A673 (cell line): Measurements from ENCODE around the gene WDR45B. TPM values are rescaled to one million over a fixed set of nuclear protein-coding genes. Genes with fewer than 3 reads are reported as not detected.

Experiments
- BruUV-seq: library from RNA; stranded (reverse); fragments of 400-500 nt; replicated peaks from 2 replicates; lab custom pipeline; 2021; lab: Mats Ljungman, UMichigan
- CTCF ChIA-PET: fragments of 300-600 bp; sonication (Branson Sonifier 250); formaldehyde crosslinking; loops from one replicate; lab custom pipeline; 2022; ENCODE audit warnings: antibody characterized with exemption; lab: Charles Lee
- POLR2A ChIA-PET: fragments of 300-600 bp; sonication (Branson Sonifier 250); formaldehyde crosslinking; loops from one replicate; lab custom pipeline; 2022; ENCODE audit warnings: antibody characterized with exemption; ENCODE audit not compliant: low non-redundant PET; lab: Charles Lee
- DNase-seq: peaks from one replicate; pipeline ENCODE4 v3.0.0-alpha.2; 2015; ENCODE audit warnings: low spot score
- H3K27ac ChIP-seq: fragments of 200-600 bp; sonication (generic); 2 replicates; pipeline ENCODE4 v1.5.1; 2016; ENCODE audit warnings: mixed run types, low read depth, mild to moderate bottlenecking, mixed read lengths, antibody characterized with exemption, low read length; ENCODE audit not compliant: poor library complexity, severe bottlenecking
- H3K27me3 ChIP-seq: fragments of 200-600 bp; sonication (generic); replicated peaks from 2 replicates; pipeline ENCODE4 v1.6.1; 2017; ENCODE audit warnings: mixed run types, low read depth, mild to moderate bottlenecking, mixed read lengths, antibody characterized with exemption, low read length; ENCODE audit not compliant: insufficient read depth, poor library complexity
- H3K36me3 ChIP-seq: fragments of 200-600 bp; sonication (generic); 2 replicates; pipeline ENCODE4 v1.6.1; 2016; ENCODE audit warnings: mixed run types, mild to moderate bottlenecking, mixed read lengths, antibody characterized with exemption, low read length; ENCODE audit not compliant: insufficient read depth, poor library complexity, severe bottlenecking
- H3K4me1 ChIP-seq: fragments of 200-600 bp; sonication (generic); 2 replicates; pipeline ENCODE4 v1.6.1; 2017; ENCODE audit warnings: mixed run types, mild to moderate bottlenecking, mixed read lengths, antibody characterized with exemption, low read length; ENCODE audit not compliant: insufficient read depth, poor library complexity, severe bottlenecking
- H3K4me3 ChIP-seq: fragments of 200-600 bp; sonication (generic); 2 replicates; pipeline ENCODE4 v1.5.1; 2016; ENCODE audit warnings: low read depth, mixed run types, mild to moderate bottlenecking, mixed read lengths, low read length; ENCODE audit not compliant: poor library complexity, severe bottlenecking
- H3K9me3 ChIP-seq: fragments of 200-600 bp; sonication (generic); 2 replicates; pipeline ENCODE4 v1.6.1; 2016; ENCODE audit warnings: mixed run types, low read depth, mild to moderate bottlenecking, mixed read lengths, antibody characterized with exemption, low read length; ENCODE audit not compliant: poor library complexity, severe bottlenecking
- EZH2 ChIP-seq: fragments of 200-600 bp; sonication (generic); IDR thresholded peaks from 2 replicates; pipeline ENCODE4 v1.6.1; 2017; ENCODE audit warnings: borderline replicate concordance, low read depth, mild to moderate bottlenecking, mixed read lengths, antibody characterized with exemption, low read length; ENCODE audit not compliant: poor library complexity, severe bottlenecking
- intact Hi-C: fragments of 100-400 bp; cut with micrococcal nuclease; formaldehyde crosslinking; loops from one replicate; pipeline ENCODE4 v1.10.0; 2022; ENCODE audit not compliant: unreplicated experiment
- total RNA-seq: library from RNA; stranded (reverse); gene quantifications from 2 replicates; pipeline ENCODE4 v1.2.3, GENCODE V29; 2021
- TF ChIP-seq, protein P1 (sequence below): fragments of 300-800, 200-600 bp; sonication (generic); conservative IDR thresholded peaks from 2 replicates; pipeline ENCODE4 v1.5.1; 2017; ENCODE audit warnings: low read depth, mild to moderate bottlenecking, antibody characterized with exemption, low read length, moderate library complexity, mixed read lengths

WDR45B gene
- total RNA-seq, 1 experiment from 2014 or later = 73.0 TPM

DNA sequence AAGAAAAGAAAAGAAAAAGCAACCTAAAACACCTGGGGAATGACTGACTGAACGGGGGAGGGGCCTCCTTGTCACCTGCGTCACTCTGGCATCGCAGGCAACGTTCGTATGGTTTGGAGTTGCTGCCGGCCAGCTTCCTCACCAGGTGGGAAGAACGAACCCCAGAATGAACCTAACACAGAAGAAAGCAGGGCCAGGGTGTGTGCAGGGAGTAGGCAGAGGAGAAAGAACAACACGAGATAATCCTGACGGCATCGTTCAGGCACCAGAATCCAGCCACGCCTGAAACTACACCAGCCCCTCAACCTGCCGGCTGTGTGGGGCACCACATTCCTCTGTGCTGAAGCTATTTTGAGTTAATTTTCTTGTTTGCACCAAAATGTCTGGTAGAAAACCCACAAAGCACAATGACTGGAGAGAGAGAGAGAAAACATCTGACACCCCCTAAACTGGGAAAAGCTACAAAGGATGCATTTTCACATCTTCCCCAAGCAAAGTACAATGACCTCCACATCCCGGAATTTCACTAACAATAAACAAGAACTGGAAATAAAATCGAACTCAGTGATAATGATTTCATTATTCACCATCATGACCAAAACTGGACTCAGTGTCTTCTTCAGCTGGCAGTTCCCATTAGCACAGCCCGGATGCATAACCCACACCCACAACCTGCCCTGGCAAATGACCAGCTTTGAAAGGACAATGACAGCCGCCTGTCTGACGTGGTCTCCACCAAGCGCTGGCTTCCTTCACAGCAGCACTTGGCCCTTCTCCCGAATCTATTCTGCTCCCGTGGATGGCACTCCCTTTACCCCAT lies 26.6 kb upstream of the WDR45B start:
- TF ChIP-seq EZH2 = no peak
- TF ChIP-seq, protein P1, sequence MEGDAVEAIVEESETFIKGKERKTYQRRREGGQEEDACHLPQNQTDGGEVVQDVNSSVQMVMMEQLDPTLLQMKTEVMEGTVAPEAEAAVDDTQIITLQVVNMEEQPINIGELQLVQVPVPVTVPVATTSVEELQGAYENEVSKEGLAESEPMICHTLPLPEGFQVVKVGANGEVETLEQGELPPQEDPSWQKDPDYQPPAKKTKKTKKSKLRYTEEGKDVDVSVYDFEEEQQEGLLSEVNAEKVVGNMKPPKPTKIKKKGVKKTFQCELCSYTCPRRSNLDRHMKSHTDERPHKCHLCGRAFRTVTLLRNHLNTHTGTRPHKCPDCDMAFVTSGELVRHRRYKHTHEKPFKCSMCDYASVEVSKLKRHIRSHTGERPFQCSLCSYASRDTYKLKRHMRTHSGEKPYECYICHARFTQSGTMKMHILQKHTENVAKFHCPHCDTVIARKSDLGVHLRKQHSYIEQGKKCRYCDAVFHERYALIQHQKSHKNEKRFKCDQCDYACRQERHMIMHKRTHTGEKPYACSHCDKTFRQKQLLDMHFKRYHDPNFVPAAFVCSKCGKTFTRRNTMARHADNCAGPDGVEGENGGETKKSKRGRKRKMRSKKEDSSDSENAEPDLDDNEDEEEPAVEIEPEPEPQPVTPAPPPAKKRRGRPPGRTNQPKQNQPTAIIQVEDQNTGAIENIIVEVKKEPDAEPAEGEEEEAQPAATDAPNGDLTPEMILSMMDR = no peak
- Histone ChIP-seq H3K27ac (no peak overlapping the region), H3K4me1 (no peaks in the 10 kb centered on the region), H3K27me3 (no peaks in the 10 kb centered on the region), H3K4me3 (no peak overlapping the region), H3K9me3 (no peaks in the 10 kb centered on the region), H3K36me3 (no peaks in the 10 kb centered on the region)
- ChIA-PET CTCF (no interaction called here), POLR2A (no interaction called here)
- no peak for DNase-seq
- no TSS peak for BruUV-seq
- intact Hi-C loops = no loop called here

- TF ChIP-seq, protein P1 = no peak
- no peak for TF ChIP-seq EZH2
- no peaks in the 10 kb centered on the region for H3K36me3 ChIP-seq
- CTCF ChIA-PET = no interaction called here
- H3K4me1 ChIP-seq = no peaks in the 10 kb centered on the region
- intact Hi-C loops = no loop called here
- no TSS peak for BruUV-seq
- H3K4me3 ChIP-seq = no peak overlapping the region
- H3K9me3 ChIP-seq = no peaks in the 10 kb centered on the region
- no peaks in the 10 kb centered on the region for H3K27me3 ChIP-seq
- H3K27ac ChIP-seq = no peak overlapping the region
- no peak for DNase-seq
- POLR2A ChIA-PET = no interaction called here
Measured at GRCh38 chr17:82670661-82671450, 22.6 kb upstream of the WDR45B start.

GRCh38 chr17:82668631-82669099 lies 20.4 kb upstream of the WDR45B start:
- POLR2A ChIA-PET = no interaction called here
- CTCF ChIA-PET = no interaction called here
- H3K27me3 ChIP-seq = no peaks in the 10 kb centered on the region
- H3K27ac ChIP-seq = no peak overlapping the region
- H3K9me3 ChIP-seq = no peaks in the 10 kb centered on the region
- BruUV-seq = no TSS peak
- H3K4me1 ChIP-seq = peaks cover 8% of the 10 kb centered on the region
- no peaks in the 10 kb centered on the region for H3K36me3 ChIP-seq
- intact Hi-C loops = no loop called here
- TF ChIP-seq, protein P1 = peak; percentile 40; the same call in 1 of the 2 replicates
- TF ChIP-seq EZH2 = no peak
- DNase-seq = peak; percentile 56
- no peak overlapping the region for H3K4me3 ChIP-seq
